Gastrocnemius medialis (tissue), 4 donors: ENCODE results near the gene PDHX.

Experiments used
- CTCF ChIP-seq, 5 experiments: fragments of 450-650 bp in 3 of 5; fragments of 200-600 bp in 2 of 5; sonication (generic) in 2 of 5; IDR thresholded peaks in 4 of 5; conservative IDR thresholded peaks in 1 of 5; 1 replicate in 4 of 5; 2 replicates in 1 of 5; pipeline ENCODE4 v1.5.1; 2016 to 2019; ENCODE audit warnings: antibody characterized with exemption in 5 of 5, mild to moderate bottlenecking in 3 of 5, moderate library complexity in 3 of 5
- POLR2A ChIP-seq, 2 donors: fragments of 450-650 bp; IDR thresholded peaks; one replicate each; pipeline ENCODE4 v1.6.1; 2017; ENCODE audit warnings: antibody characterized with exemption in 2 of 2, mild to moderate bottlenecking in 2 of 2, moderate library complexity in 2 of 2

GRCh38 chr11:34890089-34890488 lies 26.3 kb upstream of the PDHX start:
- TF ChIP-seq CTCF (IDR thresholded peaks at IDR 0.05 in 4 of 5, conservative IDR thresholded peaks at IDR 0.05 in 1 of 5) (peak in 1 of 5 experiments; percentile 12), POLR2A (IDR thresholded peaks at IDR 0.05) (no peak)
